ENCODE results near the gene APLN. TPM values are rescaled to one million over a fixed set of nuclear protein-coding genes. Genes with fewer than 3 reads are reported as not detected.

Gene APLN, protein sequence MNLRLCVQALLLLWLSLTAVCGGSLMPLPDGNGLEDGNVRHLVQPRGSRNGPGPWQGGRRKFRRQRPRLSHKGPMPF
- 3.0 and 3.4 TPM in 2 replicates for total RNA-seq

DNA sequence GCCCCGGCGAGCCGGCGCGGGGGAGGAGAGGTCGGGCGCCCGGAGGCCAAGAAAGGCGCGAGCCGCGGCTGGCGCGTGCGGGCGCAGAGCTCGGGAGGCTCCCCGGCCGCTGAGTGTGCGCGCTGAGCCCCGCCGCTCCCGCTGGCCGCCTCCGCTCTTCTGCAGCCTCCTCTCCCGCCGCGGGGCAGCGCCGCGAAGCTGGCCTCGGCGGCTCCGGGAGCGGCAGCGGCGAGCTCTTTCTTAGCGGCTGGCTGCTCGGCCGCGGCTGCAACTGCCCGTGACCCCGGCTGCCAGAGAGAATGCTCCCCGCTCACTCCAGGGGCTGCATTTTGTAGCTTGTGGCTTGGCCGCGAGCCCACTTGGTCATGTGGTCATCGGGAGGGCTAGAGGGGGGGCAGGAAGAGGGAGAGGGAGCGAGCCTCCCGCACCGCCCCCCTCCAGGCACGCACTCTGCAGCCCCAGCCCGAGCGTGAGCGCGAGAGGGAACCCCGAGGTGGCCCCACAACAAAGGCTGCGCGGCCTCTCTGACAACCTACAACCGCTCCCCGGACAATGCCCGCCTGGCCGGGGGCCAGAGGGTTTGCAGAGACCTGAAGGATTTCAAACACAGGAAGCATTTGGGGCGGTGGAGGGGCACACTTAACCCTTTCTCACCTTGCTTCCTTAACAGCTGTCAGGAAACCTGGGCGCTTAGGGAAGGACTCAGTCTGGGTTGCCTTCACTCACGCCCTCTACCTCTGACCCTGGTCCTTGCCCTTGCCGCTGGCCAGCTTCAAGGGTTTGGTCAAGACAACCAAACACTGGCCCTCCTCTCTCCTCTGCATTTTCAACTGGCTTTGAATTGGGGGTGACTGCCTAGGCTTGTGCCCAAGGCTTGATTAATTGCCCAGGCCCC is at the start of gene APLN:
APLN (minus strand) TSS at position 305 of the 895 bp plus-strand sequence. CDS start 326 bp downstream, outside the sequence.

Other genes starting within 250 kb of the APLN start
- gene SMARCA1, start 131.5 kb downstream of the APLN start, total RNA-seq = 19.7 and 23.0 TPM in 2 replicates
- gene OCRL, start 114.7 kb downstream of the APLN start, total RNA-seq = 12.0 and 13.8 TPM in 2 replicates
- not detected in 2 replicates for gene XPNPEP2, start 84.0 kb upstream of the APLN start, total RNA-seq
- gene SASH3, start 125.0 kb upstream of the APLN start, total RNA-seq = not detected in 2 replicates
- 15.7 and 15.8 TPM in 2 replicates for gene ZDHHC9, start 188.9 kb upstream of the APLN start, total RNA-seq

Measured in dermis lymphatic vessel endothelial cell (primary cell).